Measurements from ENCODE around the gene CKAP2.

Gene CKAP2

DNA sequence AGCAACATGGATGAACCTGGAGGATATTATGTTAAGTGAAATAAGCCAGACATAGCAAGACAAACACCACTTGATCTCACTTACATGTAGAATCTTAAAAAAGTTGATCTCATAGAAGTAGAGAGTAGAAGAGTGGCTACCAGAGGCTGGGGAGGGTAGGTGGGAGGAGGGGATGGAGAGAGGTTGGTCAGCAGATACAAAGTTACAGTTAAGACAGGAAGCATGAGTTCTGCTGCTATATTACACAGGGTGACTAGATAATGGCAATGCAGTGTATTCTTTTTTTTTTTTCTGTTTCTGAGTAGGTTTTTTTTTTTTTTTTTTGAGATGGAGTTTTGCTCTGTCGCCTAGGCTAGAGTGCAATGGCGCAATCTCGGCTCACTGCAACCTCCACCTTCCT, 34.1 kb upstream of the CKAP2 start:
- Histone ChIP-seq H3K4me1 (ENCODE audit: control insufficient read depth, insufficient read depth, low read length) (no peaks in the 10 kb centered on the region), H3K4me3 (ENCODE audit: low read depth, low read length) (no peak overlapping the region), H3K36me3 (ENCODE audit: control insufficient read depth in 2 of 2, insufficient read depth in 1 of 2, low read length in 2 of 2) (peaks cover 25 to 34% of the 10 kb centered on the region in 2 experiments), H3K27ac (ENCODE audit: extremely low read depth, low read depth, low read length) (no peak overlapping the region), H3K9me3 (ENCODE audit: control insufficient read depth, insufficient read depth, low read depth, low read length) (no peaks in the 10 kb centered on the region)
- no peak for TF ChIP-seq ZNF501 (tag by site-specific recombination; IDR thresholded peaks at IDR 0.05)
- no peak for TF ChIP-seq PRDM1 (tag by site-specific recombination; IDR thresholded peaks at IDR 0.05)
- no peak for TF ChIP-seq ZSCAN30 (tag by site-specific recombination; IDR thresholded peaks at IDR 0.05)
- no peak for TF ChIP-seq BCL11A (tag by site-specific recombination; IDR thresholded peaks at IDR 0.05; ENCODE audit: low read depth)
- no peak for TF ChIP-seq ZNF341 (tag by site-specific recombination; IDR thresholded peaks at IDR 0.05; ENCODE audit: low read depth)
- TF ChIP-seq, protein P1, sequence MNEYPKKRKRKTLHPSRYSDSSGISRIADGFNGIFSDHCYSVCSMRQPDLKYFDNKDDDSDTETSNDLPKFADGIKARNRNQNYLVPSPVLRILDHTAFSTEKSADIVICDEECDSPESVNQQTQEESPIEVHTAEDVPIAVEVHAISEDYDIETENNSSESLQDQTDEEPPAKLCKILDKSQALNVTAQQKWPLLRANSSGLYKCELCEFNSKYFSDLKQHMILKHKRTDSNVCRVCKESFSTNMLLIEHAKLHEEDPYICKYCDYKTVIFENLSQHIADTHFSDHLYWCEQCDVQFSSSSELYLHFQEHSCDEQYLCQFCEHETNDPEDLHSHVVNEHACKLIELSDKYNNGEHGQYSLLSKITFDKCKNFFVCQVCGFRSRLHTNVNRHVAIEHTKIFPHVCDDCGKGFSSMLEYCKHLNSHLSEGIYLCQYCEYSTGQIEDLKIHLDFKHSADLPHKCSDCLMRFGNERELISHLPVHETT (tag by site-specific recombination; IDR thresholded peaks at IDR 0.05) = no peak
- no peak for TF ChIP-seq ZNF555 (tag by site-specific recombination; conservative IDR thresholded peaks at IDR 0.05)
- TF ChIP-seq, protein P2, sequence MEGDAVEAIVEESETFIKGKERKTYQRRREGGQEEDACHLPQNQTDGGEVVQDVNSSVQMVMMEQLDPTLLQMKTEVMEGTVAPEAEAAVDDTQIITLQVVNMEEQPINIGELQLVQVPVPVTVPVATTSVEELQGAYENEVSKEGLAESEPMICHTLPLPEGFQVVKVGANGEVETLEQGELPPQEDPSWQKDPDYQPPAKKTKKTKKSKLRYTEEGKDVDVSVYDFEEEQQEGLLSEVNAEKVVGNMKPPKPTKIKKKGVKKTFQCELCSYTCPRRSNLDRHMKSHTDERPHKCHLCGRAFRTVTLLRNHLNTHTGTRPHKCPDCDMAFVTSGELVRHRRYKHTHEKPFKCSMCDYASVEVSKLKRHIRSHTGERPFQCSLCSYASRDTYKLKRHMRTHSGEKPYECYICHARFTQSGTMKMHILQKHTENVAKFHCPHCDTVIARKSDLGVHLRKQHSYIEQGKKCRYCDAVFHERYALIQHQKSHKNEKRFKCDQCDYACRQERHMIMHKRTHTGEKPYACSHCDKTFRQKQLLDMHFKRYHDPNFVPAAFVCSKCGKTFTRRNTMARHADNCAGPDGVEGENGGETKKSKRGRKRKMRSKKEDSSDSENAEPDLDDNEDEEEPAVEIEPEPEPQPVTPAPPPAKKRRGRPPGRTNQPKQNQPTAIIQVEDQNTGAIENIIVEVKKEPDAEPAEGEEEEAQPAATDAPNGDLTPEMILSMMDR (tag by site-specific recombination; IDR thresholded peaks at IDR 0.05) = no peak
- TF ChIP-seq ZNF433 (tag by site-specific recombination; IDR thresholded peaks at IDR 0.05; ENCODE audit: low read depth) = no peak
- TF ChIP-seq ZNF391 (tag by site-specific recombination; IDR thresholded peaks at IDR 0.05; ENCODE audit: borderline replicate concordance, low read depth) = no peak
- no peak for TF ChIP-seq ZNF514 (tag by site-specific recombination; IDR thresholded peaks at IDR 0.05)
- TF ChIP-seq ZNF768 (tag by site-specific recombination; IDR thresholded peaks at IDR 0.05) = no peak
- TF ChIP-seq GLI2 (tag by site-specific recombination; IDR thresholded peaks at IDR 0.05; ENCODE audit: borderline replicate concordance, low read depth) = no peak
- TF ChIP-seq ZNF830 (tag by site-specific recombination; IDR thresholded peaks at IDR 0.05; ENCODE audit: low read depth) = no peak
- no peak for TF ChIP-seq ZNF510 (tag by site-specific recombination; IDR thresholded peaks at IDR 0.05; ENCODE audit: insufficient replicate concordance)
- no peak for TF ChIP-seq ZNF211 (tag by site-specific recombination; IDR thresholded peaks at IDR 0.05; ENCODE audit: low read depth)
- TF ChIP-seq ZNF701 (tag by site-specific recombination; IDR thresholded peaks at IDR 0.05) = no peak
- no peak for TF ChIP-seq ZBTB21 (tag by site-specific recombination; IDR thresholded peaks at IDR 0.05)
- TF ChIP-seq, protein P3, sequence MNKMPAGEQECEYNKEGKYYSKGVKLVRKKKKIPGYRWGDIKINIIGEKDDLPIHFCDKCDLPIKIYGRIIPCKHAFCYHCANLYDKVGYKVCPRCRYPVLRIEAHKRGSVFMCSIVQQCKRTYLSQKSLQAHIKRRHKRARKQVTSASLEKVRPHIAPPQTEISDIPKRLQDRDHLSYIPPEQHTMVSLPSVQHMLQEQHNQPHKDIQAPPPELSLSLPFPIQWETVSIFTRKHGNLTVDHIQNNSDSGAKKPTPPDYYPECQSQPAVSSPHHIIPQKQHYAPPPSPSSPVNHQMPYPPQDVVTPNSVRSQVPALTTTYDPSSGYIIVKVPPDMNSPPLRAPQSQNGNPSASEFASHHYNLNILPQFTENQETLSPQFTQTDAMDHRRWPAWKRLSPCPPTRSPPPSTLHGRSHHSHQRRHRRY (tag by site-specific recombination; IDR thresholded peaks at IDR 0.05) = no peak
- POLR2A ChIA-PET = no interaction called here
- CTCF ChIA-PET = no interaction called here

DNA sequence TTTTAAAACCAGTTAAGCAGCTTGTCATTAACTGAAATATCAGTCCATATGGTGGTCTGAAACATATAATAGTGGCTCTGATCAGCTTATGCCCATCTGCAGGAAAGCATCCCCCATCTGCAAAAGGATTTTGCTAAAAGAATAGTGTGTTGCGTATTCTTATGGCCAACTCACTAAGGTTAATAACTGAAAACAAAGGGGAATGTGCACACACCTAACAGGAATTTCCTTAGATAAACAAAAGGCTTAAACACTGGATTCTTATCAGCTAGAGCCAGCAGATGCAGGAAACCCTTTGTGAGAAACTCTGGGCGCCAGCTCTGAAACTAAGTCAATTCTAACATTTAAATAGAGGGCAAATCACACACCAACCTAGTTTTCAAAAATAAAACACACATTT, 27.0 kb upstream of the CKAP2 start:
- TF ChIP-seq ZNF311 (tag by site-specific recombination; IDR thresholded peaks at IDR 0.05; ENCODE audit: borderline replicate concordance) (no peak), ZNF133 (tag by site-specific recombination; IDR thresholded peaks at IDR 0.05) (no peak)
- H3K27ac ChIP-seq (ENCODE audit: extremely low read depth, low read depth, low read length) = no peak overlapping the region

More for the DNA sequence above, 27.0 kb upstream of the CKAP2 start:
- Histone ChIP-seq H3K4me3 (ENCODE audit: low read depth, low read length) (no peak overlapping the region), H3K36me3 (ENCODE audit: control insufficient read depth in 2 of 2, insufficient read depth in 1 of 2, low read length in 2 of 2) (peaks cover 18 to 21% of the 10 kb centered on the region in 2 experiments), H3K9me3 (ENCODE audit: control insufficient read depth, insufficient read depth, low read depth, low read length) (no peaks in the 10 kb centered on the region), H3K4me1 (ENCODE audit: control insufficient read depth, insufficient read depth, low read length) (0 out of 2 replicates have a peak, but pooled peaks cover 3% of the 10 kb centered on the region)
- CTCF ChIA-PET = no interaction called here
- POLR2A ChIA-PET = interaction anchor here (1.3 kb wide), 1 partner anchor 23 kb away, joined by 4 read pairs; the partner anchor contains the start of gene THSD1

Data from HEK293 (cell line).